ENCODE measurements around the gene FAM174A.

Gene FAM174A

DNA sequence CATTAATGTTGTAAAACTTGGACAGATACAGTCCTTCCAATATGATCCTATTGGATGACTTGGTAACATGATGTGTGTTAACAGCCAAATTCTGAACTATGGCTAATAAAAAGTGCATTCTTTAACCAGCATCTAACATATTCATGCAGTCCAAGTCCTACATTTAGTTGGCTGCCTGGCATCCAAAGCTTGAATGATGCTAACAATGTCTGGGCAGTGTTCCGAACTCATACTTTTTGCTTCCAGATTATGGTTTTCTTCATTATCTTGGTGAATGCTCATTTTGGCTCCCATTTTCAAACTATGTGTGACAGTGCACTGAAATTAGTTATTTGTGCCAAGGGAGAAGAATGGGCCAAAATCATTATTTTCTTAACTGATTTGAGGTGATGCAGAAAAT lies 2.8 kb downstream of the FAM174A start:
- Histone ChIP-seq H3K4me1 (ENCODE audit: control insufficient read depth, insufficient read depth, low read length) (no peaks in the 10 kb centered on the region), H3K36me3 (ENCODE audit: control insufficient read depth, insufficient read depth, low read length) (no peaks in the 10 kb centered on the region), H3K27ac (ENCODE audit: low read length) (no peak overlapping the region), H3K4me3 (ENCODE audit: low read length) (no peak overlapping the region), H3K9me3 (ENCODE audit: control insufficient read depth, insufficient read depth, low read length) (no peaks in the 10 kb centered on the region), H3K27me3 (ENCODE audit: control insufficient read depth, insufficient read depth, low read length) (no peaks in the 10 kb centered on the region)
- no CpG with 5 or more reads among the region's 1 CpG for WGBS (ENCODE audit: insufficient coverage, insufficient read length)
- no peak for DNase-seq (ENCODE audit: low read depth, low spot score)

DNA sequence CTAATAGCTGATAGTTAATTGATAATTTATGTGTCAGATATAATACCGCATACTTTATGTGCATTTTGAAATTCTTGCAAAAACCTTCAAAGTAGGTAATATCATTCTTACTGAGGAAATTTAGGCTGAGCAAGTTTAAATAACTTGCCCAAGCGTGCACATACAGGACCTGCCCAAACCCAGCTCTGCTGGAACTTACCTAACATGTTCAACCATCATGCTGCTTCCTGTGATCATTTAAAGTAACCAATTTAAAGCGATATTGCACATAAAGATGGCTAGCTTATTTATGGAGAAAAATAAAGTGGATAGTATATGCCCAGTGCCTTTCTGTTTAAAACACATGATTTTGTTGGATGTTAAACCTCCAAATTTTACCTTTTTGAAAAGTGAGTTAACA lies 4.3 kb downstream of the FAM174A start:
- no peak overlapping the region for H3K27ac ChIP-seq (ENCODE audit: low read length)
- WGBS (ENCODE audit: insufficient coverage, insufficient read length): no CpG with 5 or more reads among the region's 3 CpGs

DNA sequence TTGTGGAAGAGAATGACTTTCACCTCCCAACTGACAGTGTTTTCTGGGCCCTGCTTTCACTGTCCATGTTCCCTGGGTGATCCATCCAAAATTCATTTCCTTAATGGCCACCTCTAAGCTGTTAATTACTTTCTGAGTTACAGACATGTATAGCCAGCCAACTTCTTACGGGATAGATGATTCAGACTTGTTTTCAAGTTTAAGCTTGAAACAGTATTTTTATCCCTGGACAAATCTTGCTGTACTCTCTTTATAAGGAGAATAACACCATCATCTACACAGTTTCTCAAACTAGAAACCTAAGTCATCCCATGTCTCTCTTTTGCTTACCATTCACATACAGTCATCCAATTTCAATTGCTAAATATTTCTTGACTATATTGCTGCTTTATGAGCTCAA lies 6.9 kb downstream of the FAM174A start:
- no peak for DNase-seq (ENCODE audit: low read depth, low spot score)
- Histone ChIP-seq H3K9me3 (ENCODE audit: control insufficient read depth, insufficient read depth, low read length) (no peaks in the 10 kb centered on the region; the same call in 1 of the 2 replicates), H3K27me3 (ENCODE audit: control insufficient read depth, insufficient read depth, low read length) (no peaks in the 10 kb centered on the region), H3K4me3 (ENCODE audit: low read length) (no peak overlapping the region), H3K27ac (ENCODE audit: low read length) (no peak overlapping the region), H3K36me3 (ENCODE audit: control insufficient read depth, insufficient read depth, low read length) (no peaks in the 10 kb centered on the region), H3K4me1 (ENCODE audit: control insufficient read depth, insufficient read depth, low read length) (no peaks in the 10 kb centered on the region)
- WGBS (ENCODE audit: insufficient coverage, insufficient read length): no CpG with 5 or more reads among the region's 1 CpG

More for the DNA sequence above, 4.3 kb downstream of the FAM174A start:
- no peak for DNase-seq (ENCODE audit: low read depth, low spot score)
- Histone ChIP-seq H3K4me1 (ENCODE audit: control insufficient read depth, insufficient read depth, low read length) (no peaks in the 10 kb centered on the region), H3K9me3 (ENCODE audit: control insufficient read depth, insufficient read depth, low read length) (no peaks in the 10 kb centered on the region), H3K27me3 (ENCODE audit: control insufficient read depth, insufficient read depth, low read length) (no peaks in the 10 kb centered on the region), H3K36me3 (ENCODE audit: control insufficient read depth, insufficient read depth, low read length) (no peaks in the 10 kb centered on the region), H3K4me3 (ENCODE audit: low read length) (no peak overlapping the region)

DNA sequence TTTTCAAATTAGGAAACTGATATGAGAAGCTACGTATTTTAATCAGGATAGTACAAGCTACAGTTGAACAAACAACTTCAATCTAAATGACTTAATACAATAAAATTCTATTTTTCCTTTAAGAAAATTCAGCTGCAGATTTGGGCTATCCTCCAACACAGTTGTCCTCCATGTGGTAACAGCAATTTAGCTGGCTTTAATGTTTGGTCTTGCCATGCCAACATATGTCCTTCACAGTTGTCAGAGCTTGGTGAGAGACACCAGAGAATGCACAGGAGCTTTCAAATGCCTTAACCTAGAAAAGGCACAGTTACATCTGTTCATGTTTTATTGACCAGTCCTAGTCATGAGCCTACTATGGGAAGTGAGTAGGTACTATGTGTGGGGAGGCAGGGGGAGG lies 10.8 kb downstream of the FAM174A start:
- Histone ChIP-seq H3K4me3 (ENCODE audit: low read length) (no peak overlapping the region), H3K36me3 (ENCODE audit: control insufficient read depth, insufficient read depth, low read length) (no peaks in the 10 kb centered on the region), H3K4me1 (ENCODE audit: control insufficient read depth, insufficient read depth, low read length) (no peaks in the 10 kb centered on the region), H3K9me3 (ENCODE audit: control insufficient read depth, insufficient read depth, low read length) (no peaks in the 10 kb centered on the region; the same call in 1 of the 2 replicates), H3K27me3 (ENCODE audit: control insufficient read depth, insufficient read depth, low read length) (no peaks in the 10 kb centered on the region), H3K27ac (ENCODE audit: low read length) (no peak overlapping the region)
- no peak for DNase-seq (ENCODE audit: low read depth, low spot score)
- no CpG with 5 or more reads among the region's 1 CpG for WGBS (ENCODE audit: insufficient coverage, insufficient read length)

DNA sequence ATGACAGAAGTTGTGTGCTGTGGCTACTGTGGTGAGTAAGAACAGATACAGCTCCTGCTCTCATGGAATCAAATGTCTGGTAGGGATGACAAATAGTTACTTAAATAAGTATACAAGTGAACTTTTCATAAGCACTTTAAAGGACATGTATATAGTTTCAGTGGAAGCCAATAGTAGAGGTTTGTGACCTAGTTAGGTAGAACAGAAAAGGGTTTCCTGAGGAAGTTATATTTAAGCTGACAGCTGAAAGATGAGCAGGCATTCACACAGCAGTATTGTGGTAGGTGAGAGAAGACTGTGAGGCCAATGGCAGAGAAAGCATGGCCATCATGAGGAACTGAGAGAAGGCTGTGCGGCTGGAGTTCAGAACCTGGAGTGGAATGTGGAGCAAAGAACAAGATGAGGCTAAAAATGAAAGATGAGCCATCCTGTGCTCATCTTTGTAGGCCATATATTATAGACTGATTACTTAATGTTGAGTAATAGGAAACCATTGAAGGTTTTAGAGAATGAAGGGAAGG lies 15.4 kb downstream of the FAM174A start:
- H3K4me3 ChIP-seq (ENCODE audit: low read length): no peak overlapping the region
- no CpG with 5 or more reads among the region's 1 CpG for WGBS (ENCODE audit: insufficient coverage, insufficient read length)
- no peak overlapping the region for H3K27ac ChIP-seq (ENCODE audit: low read length)
- H3K36me3 ChIP-seq (ENCODE audit: control insufficient read depth, insufficient read depth, low read length): no peaks in the 10 kb centered on the region
- no peaks in the 10 kb centered on the region for H3K27me3 ChIP-seq (ENCODE audit: control insufficient read depth, insufficient read depth, low read length)
- no peaks in the 10 kb centered on the region for H3K4me1 ChIP-seq (ENCODE audit: control insufficient read depth, insufficient read depth, low read length)
- DNase-seq (ENCODE audit: low read depth, low spot score): no peak
- H3K9me3 ChIP-seq (ENCODE audit: control insufficient read depth, insufficient read depth, low read length): no peaks in the 10 kb centered on the region; the same call in 1 of the 2 replicates

DNA sequence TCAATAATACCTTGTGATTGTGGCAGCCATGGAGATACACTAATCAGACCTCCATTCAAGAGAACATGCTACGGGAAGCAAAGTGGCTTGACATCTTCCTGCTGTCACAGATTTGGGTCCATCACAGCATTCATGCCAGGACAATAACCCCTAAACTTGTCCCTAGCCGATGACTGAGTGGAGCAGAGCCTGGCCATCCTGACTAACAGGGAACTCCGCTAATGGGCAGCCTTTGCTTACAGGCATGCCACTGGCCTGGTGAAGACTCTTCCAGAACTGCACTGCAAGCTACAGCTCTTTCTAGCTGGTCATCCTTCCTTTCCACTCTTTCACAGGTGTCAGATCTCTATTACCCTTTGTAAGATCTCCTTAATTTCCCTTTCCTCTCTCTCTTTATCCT lies 16.0 kb downstream of the FAM174A start:
- no peak overlapping the region for H3K27ac ChIP-seq (ENCODE audit: low read length)
- no CpG with 5 or more reads among the region's 3 CpGs for WGBS (ENCODE audit: insufficient coverage, insufficient read length)

DNA sequence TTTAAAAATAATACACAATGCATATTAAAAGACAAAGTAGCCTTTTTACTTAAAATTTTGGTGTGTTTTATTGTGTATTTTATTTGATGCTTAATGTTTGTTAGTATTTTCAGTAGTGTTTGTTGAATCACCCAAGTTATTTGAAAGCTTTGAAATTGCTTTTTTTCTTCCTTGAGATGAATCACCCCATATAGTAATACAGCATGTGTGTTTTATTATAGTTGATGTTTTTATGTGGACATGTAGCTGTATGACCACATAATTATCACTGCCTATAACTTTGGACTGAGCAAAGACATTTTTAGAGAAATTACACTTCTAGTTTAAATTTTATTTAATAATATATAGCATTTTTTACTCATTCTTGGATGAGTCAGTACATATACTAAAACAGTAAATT lies 18.0 kb downstream of the FAM174A start:
- Histone ChIP-seq H3K36me3 (ENCODE audit: control insufficient read depth, insufficient read depth, low read length) (no peaks in the 10 kb centered on the region), H3K4me3 (ENCODE audit: low read length) (no peak overlapping the region), H3K27me3 (ENCODE audit: control insufficient read depth, insufficient read depth, low read length) (no peaks in the 10 kb centered on the region), H3K4me1 (ENCODE audit: control insufficient read depth, insufficient read depth, low read length) (no peaks in the 10 kb centered on the region), H3K9me3 (ENCODE audit: control insufficient read depth, insufficient read depth, low read length) (no peaks in the 10 kb centered on the region), H3K27ac (ENCODE audit: low read length) (no peak overlapping the region)
- DNase-seq (ENCODE audit: low read depth, low spot score): no peak

More for the DNA sequence above, 16.0 kb downstream of the FAM174A start:
- no peak overlapping the region for H3K4me3 ChIP-seq (ENCODE audit: low read length)
- no peaks in the 10 kb centered on the region for H3K27me3 ChIP-seq (ENCODE audit: control insufficient read depth, insufficient read depth, low read length)
- DNase-seq (ENCODE audit: low read depth, low spot score): no peak
- no peaks in the 10 kb centered on the region; the same call in 1 of the 2 replicates for H3K9me3 ChIP-seq (ENCODE audit: control insufficient read depth, insufficient read depth, low read length)
- H3K36me3 ChIP-seq (ENCODE audit: control insufficient read depth, insufficient read depth, low read length): no peaks in the 10 kb centered on the region
- no peaks in the 10 kb centered on the region for H3K4me1 ChIP-seq (ENCODE audit: control insufficient read depth, insufficient read depth, low read length)

DNA sequence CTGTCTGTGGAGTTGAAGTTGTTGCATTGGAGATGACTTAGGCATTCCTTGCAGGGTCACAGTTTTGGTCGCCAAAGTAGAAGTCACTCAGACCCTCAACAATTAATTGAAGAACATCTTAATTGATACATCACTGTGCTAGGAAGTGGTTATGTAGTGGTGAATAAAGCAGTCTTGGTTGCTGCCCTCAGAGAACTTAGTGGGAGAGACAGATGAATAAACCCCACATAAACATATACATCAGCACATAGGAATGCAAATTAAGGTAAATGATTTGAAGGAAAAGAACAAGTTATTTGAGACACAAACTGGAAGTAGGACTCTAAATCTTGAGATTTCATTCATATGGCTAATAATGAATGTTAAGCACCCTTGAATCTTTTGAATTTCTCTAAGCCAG lies 25.7 kb downstream of the FAM174A start:
- Histone ChIP-seq H3K36me3 (ENCODE audit: control insufficient read depth, insufficient read depth, low read length) (no peaks in the 10 kb centered on the region), H3K27ac (ENCODE audit: low read length) (no peak overlapping the region), H3K27me3 (ENCODE audit: control insufficient read depth, insufficient read depth, low read length) (no peaks in the 10 kb centered on the region), H3K4me3 (ENCODE audit: low read length) (no peak overlapping the region), H3K9me3 (ENCODE audit: control insufficient read depth, insufficient read depth, low read length) (no peaks in the 10 kb centered on the region), H3K4me1 (ENCODE audit: control insufficient read depth, insufficient read depth, low read length) (no peaks in the 10 kb centered on the region)
- DNase-seq (ENCODE audit: low read depth, low spot score): no peak
- WGBS (ENCODE audit: insufficient coverage, insufficient read length): no CpG with 5 or more reads among the region's 1 CpG

DNA sequence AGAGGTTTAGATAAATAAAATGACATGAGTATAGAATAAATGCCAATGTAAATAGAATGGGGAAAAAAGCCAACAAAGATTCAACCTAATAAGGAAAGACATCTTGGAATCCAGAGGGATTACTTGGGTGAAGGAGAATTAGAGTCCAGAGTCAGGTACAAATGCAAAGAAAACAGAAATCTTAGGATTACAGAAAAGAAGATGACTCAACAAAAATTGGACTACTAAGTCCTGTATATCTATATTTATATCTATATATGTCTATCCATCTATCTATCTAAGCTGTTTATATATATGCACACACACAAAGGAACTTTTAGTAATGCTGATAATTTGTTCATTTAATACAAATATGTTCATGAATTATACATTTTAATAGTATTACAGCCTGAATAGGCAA lies 27.6 kb downstream of the FAM174A start:
- H3K4me1 ChIP-seq (ENCODE audit: control insufficient read depth, insufficient read depth, low read length): no peaks in the 10 kb centered on the region
- no peak overlapping the region for H3K27ac ChIP-seq (ENCODE audit: low read length)
- no peaks in the 10 kb centered on the region for H3K27me3 ChIP-seq (ENCODE audit: control insufficient read depth, insufficient read depth, low read length)
- no peak overlapping the region for H3K4me3 ChIP-seq (ENCODE audit: low read length)
- no peaks in the 10 kb centered on the region for H3K36me3 ChIP-seq (ENCODE audit: control insufficient read depth, insufficient read depth, low read length)
- DNase-seq (ENCODE audit: low read depth, low spot score): no peak
- H3K9me3 ChIP-seq (ENCODE audit: control insufficient read depth, insufficient read depth, low read length): no peaks in the 10 kb centered on the region

DNA sequence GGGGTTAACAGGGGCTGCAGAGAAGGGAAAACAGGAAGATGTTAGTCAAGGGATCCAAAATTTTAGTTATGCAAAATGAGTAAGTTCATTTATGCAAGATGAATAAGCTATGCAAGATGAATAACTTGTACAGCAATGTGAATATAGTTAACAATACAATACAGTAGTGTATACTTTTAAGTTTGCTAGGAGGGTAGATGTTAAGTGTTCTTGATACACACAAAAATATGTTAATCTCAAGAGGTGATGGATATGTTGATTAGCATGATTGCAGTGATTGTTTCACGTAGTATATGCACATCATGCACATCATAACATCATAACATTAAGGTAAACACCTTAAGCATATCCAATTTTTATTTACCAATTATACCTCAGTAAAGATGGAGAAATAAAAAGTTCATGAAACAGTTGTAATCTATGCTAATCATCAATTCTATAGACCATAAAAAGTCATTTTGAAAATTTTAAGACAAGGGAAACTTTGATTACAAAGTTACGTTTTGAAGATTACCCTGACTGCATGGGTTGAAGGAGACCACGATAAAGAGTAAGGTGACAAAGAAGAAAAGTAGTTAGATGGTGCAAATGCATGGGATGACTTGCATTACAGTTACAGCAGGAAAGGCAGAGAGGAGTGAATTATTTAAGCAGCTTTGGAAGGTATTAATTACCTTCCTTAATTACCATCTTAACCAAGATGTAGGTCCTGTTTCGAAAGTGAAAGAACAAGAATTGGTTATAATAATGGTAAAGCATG lies 31.4 kb downstream of the FAM174A start:
- Histone ChIP-seq H3K9me3 (ENCODE audit: control insufficient read depth, insufficient read depth, low read length) (no peaks in the 10 kb centered on the region), H3K27me3 (ENCODE audit: control insufficient read depth, insufficient read depth, low read length) (no peaks in the 10 kb centered on the region), H3K4me3 (ENCODE audit: low read length) (no peak overlapping the region), H3K4me1 (ENCODE audit: control insufficient read depth, insufficient read depth, low read length) (no peaks in the 10 kb centered on the region), H3K36me3 (ENCODE audit: control insufficient read depth, insufficient read depth, low read length) (no peaks in the 10 kb centered on the region), H3K27ac (ENCODE audit: low read length) (no peak overlapping the region)
- no CpG with 5 or more reads among the region's 4 CpGs for WGBS (ENCODE audit: insufficient coverage, insufficient read length)
- no peak for DNase-seq (ENCODE audit: low read depth, low spot score)

DNA sequence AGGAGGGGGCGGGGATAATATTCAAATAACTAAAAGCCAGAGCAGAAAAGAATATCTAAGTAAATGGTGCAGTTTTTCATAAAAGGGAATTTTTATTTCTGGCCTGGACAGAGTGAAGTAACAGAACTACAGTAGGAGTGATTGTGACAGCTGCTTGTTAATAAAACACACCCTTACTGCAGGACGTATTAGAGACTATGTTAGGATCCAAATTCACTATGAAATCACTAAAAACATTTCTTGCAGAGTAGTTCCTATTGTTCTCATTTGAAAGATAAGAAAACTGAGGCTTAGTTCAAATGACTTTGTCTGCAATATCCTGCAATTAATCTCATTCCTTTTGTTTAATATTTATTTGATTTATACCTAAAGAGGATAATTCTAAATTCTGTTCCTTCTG lies 39.5 kb downstream of the FAM174A start:
- Histone ChIP-seq H3K9me3 (ENCODE audit: control insufficient read depth, insufficient read depth, low read length) (no peaks in the 10 kb centered on the region), H3K27me3 (ENCODE audit: control insufficient read depth, insufficient read depth, low read length) (no peaks in the 10 kb centered on the region), H3K4me1 (ENCODE audit: control insufficient read depth, insufficient read depth, low read length) (no peaks in the 10 kb centered on the region), H3K27ac (ENCODE audit: low read length) (no peak overlapping the region), H3K36me3 (ENCODE audit: control insufficient read depth, insufficient read depth, low read length) (no peaks in the 10 kb centered on the region), H3K4me3 (ENCODE audit: low read length) (no peak overlapping the region)
- WGBS (ENCODE audit: insufficient coverage, insufficient read length): no CpG with 5 or more reads among the region's 2 CpGs
- DNase-seq (ENCODE audit: low read depth, low spot score): no peak
